Fibroblast of pulmonary artery (primary cell): ENCODE data around the gene HSPB3.

ENCODE experiments used
- DNase-seq: peaks from one replicate; pipeline ENCODE4 v3.0.0-alpha.2; 2010; ENCODE audit warnings: low read depth
- H3K4me3 ChIP-seq: replicated peaks from 2 replicates; pipeline ENCODE4 v1.5.1; 2011; ENCODE audit warnings: low read depth, mild to moderate bottlenecking, control low read depth, low read length, moderate library complexity
- TF ChIP-seq, protein P1 (sequence below): IDR thresholded peaks from 2 replicates; pipeline ENCODE4 v1.5.1; 2011; ENCODE audit warnings: mild to moderate bottlenecking, control low read depth, low read length, inconsistent platforms; ENCODE audit errors: missing control alignments

HSPB3 gene

DNA sequence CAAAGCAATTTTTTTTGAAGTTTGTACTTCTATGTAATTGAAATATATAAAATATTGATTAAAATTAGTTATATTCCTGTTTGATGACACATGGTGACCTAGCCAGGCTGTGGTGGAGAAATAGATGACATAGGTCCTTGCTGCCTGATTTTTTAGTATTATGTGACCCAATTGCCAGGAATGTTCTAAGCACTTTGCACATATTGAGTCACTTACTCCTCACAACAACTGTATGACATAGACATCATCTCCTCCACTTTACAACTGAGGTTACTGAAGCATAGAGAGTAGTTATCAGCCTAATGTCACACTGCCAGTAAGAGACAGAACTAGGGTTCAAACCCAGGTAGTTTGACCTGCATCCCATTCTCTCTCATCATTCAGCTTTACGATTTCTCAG, 35.8 kb downstream of the HSPB3 start:
- TF ChIP-seq, protein P1, sequence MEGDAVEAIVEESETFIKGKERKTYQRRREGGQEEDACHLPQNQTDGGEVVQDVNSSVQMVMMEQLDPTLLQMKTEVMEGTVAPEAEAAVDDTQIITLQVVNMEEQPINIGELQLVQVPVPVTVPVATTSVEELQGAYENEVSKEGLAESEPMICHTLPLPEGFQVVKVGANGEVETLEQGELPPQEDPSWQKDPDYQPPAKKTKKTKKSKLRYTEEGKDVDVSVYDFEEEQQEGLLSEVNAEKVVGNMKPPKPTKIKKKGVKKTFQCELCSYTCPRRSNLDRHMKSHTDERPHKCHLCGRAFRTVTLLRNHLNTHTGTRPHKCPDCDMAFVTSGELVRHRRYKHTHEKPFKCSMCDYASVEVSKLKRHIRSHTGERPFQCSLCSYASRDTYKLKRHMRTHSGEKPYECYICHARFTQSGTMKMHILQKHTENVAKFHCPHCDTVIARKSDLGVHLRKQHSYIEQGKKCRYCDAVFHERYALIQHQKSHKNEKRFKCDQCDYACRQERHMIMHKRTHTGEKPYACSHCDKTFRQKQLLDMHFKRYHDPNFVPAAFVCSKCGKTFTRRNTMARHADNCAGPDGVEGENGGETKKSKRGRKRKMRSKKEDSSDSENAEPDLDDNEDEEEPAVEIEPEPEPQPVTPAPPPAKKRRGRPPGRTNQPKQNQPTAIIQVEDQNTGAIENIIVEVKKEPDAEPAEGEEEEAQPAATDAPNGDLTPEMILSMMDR = no peak
- no peak for DNase-seq

DNA sequence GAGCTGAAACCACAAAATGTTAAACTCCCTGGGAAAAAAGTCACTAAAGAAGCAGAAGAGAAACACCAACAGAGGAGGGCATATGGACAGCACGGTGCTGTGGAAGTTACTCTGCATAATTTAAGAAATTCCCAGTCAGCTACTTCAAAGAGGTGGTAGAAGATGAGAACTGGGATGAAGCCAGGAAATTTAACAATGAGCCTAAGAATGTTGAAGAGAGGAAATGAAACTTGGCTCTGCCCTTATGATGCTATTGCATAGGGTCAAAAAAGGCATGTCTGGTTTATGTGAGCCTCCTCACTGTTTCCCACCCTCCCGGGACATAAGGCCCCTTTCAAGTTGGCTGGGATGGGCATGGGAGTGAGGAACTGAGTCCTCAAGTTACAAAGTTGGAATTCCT, 36.7 kb downstream of the HSPB3 start:
- peak; percentile 53 for DNase-seq
- H3K4me3 ChIP-seq = no peak overlapping the region
- TF ChIP-seq, protein P1 = no peak

More for the DNA sequence above, 35.8 kb downstream of the HSPB3 start:
- H3K4me3 ChIP-seq = no peak overlapping the region

DNA sequence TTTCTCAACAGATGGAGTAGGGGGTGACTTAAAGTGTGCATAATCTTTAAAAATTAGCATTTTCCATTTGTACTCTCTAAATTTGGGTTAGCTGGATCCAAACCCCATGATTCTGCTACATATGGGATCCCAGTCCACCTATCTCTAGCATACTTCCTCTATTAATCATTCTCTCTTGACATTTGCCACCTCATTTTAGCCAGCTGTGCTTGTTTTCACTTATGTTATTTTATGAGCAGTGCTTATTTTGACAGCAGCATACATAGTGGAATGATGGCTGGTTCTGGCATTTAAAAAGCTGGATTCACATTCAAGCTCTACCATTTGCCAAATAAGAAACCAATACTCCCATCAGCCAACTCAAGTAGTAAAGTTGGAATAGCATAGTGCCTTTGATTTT, 39.5 kb downstream of the HSPB3 start:
- DNase-seq = no peak
- no peak overlapping the region for H3K4me3 ChIP-seq
- TF ChIP-seq, protein P1 = no peak
